ENCODE measurements around the gene HSPG2. TPM values are rescaled to one million over a fixed set of nuclear protein-coding genes. Genes with fewer than 3 reads are reported as not detected.

HSPG2 gene
- total and polyA plus RNA-seq, 2 of the 8 experiments (the other 6 are each of a cell fraction or from before 2014, with no cell fraction given): 17.8 to 111 TPM

GRCh38 chr1:21904454-21904703, 32.7 kb downstream of the HSPG2 start (continued):
- TF ChIP-seq CHD7 (IDR thresholded peaks at IDR 0.05; ENCODE audit: insufficient replicate concordance, low read length): no peak
- TF ChIP-seq CTBP2 (IDR thresholded peaks at IDR 0.05; ENCODE audit: borderline replicate concordance, insufficient read depth, insufficient read length, low read length): no peak
- no peak for TF ChIP-seq PHF8 (conservative IDR thresholded peaks at IDR 0.05; ENCODE audit: low read depth, low read length)
- TF ChIP-seq E2F6 (IDR thresholded peaks at IDR 0.05): no peak
- TF ChIP-seq MAX (IDR thresholded peaks at IDR 0.05): no peak
- TF ChIP-seq HDAC2 (IDR thresholded peaks at IDR 0.05; ENCODE audit: borderline replicate concordance in 1 of 2, low read depth in 2 of 2, low read length in 2 of 2): no peak
